Pons (tissue), 1 donor: ENCODE data around the gene LTV1.
A peak's percentile ranks its signal among the peaks of the same experiment; 100 is the strongest.
"Not testable (repeated sequence)": the region's sequence is repeated elsewhere in the genome, so short reads cannot be mapped to it uniquely, and the experiment has no call there.

ENCODE experiments used
- DNase-seq: peaks from one replicate; pipeline ENCODE4 v3.0.0-alpha.2; 2016; ENCODE audit warnings: low spot score

LTV1 gene

DNA sequence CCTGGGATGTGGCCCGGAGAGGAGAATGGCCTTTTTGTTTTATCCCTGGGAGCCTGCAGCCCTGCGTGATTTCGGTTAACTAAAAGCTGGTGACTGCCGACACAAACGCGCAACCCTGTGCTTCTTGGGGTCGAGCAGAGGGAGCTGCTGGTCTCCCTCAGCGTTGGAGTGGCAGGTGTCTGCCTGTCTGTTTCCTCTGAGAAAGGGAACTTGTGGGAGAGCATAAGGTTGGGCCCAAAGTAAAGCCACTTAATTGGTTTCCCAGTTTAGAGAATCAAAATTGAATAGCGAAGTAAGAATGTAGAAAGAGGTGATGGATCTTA lies 500 bp downstream of the LTV1 start:
- peak; percentile 14 for DNase-seq

DNA sequence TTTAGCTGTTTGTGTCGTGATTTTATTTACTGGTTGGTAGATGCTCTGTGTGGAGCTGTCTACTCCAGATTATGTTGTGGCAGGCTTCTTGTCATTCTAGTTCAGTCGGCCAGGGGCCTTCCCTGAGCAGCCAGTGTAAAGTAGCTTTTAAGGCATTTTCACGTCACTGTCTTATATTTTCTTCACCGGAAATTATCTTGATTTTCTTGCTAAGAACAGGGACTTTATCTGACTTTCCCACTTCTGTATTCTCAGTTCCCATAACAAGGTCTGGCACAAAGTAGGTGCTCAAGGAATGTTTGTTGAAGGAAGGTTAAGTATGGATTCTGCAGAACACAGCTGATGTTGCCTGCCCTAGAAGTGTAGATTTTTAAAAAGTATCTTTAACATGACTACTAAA lies 868 bp downstream of the LTV1 start:
- DNase-seq: no peak

DNA sequence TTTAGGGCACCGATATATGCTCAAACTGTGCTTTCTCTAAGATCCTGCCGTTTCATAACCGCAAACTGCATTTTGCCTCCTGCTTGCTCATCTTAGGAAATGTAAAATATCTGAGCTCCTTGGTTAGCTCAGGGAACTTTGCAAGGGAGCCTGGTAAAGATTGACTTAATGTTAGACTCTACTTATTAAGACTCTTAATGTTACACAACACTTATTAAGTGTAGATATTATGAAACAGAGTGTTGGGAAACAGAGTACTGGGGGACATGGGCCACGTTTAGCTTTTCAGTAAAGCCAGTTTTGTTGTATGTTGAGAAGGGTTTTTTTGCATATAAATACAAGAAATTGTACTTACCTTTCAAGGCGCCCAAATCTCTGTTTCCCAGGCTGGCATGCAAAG lies 1.9 kb downstream of the LTV1 start:
- no peak for DNase-seq

DNA sequence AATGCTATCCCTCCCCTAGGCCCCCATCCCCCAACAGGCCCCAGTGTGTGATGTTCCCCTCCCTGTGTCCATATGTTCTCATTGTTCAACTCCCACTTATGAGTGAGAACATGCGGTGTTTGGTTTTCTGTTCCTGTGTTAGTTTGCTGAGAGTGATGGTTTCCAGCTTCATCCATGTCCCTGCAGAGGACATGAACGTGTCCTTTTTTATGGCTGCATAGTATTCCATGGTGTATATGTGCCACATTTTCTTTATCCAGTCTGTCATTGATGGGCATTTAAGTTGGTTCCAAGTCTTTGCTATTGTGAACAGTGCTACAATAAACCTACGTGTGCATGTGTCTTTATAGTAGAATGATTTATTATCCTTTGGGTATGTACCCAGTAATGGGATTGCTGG lies 8.6 kb downstream of the LTV1 start:
- DNase-seq: not testable (repeated sequence)

DNA sequence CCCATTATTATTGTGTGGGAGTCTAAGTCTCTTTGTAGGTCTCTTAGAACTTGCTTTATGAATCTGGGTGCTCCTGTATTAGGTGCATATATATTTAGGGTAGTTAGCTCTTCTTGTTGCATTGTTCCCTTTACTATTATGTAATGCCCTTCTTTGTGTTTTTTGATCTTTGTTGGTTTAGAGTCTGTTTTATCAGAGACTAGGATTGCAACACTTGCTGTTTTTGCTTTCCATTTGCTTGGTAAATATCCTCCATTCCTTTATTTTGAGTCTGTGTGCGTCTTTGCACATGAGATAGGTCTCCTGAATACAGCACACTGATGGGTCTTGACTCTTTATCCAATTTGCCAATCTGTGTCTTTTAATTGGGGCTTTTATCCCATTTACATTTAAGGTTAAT lies 11.9 kb downstream of the LTV1 start:
- not testable (repeated sequence) for DNase-seq

DNA sequence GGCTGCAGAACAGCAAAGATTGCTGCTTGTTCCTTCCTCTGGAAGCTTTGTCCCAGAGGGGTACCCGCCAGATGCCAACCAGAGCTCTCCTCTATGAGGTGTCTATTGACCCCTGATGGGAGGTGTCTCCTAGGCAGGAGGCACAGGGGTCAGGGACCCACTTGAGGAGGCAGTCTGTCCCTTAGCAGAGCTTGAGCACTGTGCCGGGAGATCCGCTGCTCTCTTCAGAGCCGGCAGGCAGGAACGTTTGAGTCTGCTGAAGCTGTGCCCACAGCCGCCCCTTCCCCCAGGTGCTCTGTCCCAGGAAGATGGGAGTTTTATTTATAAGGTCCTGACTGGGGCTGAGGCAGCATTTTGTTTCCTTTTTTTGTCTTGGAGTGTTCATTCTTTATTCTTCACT lies 13.6 kb downstream of the LTV1 start:
- not testable (repeated sequence) for DNase-seq

DNA sequence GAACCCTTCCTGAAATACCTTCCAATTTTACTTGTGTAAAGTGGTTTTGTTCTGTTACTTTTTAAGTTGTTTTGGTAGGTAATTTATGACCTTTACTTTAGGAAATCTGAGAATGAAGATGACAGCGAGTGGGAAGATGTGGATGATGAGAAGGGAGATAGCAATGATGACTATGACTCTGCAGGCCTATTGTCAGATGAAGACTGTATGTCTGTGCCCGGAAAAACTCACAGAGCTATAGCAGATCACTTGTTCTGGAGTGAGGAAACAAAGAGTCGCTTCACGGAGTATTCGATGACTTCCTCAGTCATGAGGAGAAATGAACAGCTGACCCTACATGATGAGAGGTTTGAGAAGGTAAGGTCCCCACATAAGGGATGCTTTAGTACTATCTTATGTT lies 14.5 kb downstream of the LTV1 start:
- DNase-seq: peak; percentile 8

DNA sequence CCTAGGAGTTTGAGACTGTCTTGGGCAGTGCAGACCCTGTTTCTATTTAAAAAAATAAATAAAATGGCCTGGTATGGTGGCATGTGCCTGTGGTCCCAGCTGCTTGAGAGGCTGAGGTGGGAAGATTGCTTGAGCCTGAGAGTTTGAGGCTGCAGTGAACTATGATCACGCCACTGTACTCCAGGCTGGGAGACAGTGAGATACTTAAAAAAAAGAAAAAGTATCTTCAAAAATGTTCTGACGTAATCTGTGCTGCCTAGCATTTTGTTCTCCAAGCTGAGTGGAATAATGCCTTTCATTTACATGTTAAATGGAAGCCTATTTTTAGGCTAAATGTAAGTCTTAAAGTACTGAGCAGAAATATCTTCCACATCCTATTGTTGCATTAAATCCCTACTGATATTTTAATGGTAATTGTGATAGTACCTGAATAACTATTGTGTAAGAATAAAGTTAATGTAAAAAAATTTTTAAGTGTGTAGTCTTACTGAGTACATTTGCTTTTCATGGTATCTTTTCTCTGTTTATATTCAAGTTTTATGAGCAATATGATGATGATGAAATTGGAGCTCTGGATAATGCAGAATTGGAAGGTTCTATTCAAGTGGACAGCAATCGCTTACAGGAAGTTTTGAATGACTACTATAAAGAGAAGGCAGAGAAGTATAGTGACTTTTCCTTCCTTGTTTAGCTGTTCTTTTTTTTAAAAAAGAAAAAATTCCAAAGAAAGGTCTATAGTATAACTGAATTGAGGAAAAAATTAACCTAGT lies 16.9 kb downstream of the LTV1 start:
- no peak for DNase-seq

DNA sequence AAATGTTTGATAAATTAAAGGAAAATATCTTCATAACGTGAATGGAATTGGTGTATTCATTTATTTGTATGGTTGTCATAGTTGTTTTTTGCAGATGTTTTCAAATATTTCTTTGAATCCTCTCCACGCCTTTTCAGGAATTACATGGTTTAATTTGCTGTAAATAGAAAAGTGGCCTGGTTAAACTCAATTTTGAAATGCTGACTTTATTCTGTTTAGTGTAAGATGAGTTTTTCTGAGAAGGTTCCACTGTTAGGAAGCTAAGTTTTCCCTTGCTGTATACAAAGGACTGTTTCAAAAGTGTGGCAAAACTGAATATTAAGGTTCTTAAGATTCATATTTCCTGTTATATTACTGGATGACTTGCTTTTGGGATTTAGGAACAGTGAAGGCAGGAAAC lies 20.6 kb downstream of the LTV1 start:
- no peak for DNase-seq

DNA sequence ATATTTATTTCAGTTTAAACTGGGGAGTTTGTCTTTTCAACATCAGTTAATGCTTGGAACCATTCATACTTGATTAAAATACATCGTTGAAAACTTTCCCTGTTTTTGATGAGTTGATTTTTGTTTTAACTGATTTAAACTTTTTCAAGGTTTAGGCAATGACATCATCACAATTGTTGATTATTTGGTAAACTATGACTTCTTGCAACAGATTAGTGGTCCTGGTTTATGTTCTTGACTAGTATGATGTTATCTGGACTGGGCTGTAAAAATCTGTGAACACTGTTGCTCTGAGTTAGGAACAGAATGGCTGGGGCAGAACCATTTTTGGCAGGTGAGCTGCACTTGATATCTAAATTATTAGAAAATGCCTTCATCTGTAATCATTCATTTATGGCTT lies 21.1 kb downstream of the LTV1 start, which contains the start of gene ZC2HC1B:
Gene ZC2HC1B, plus strand, starts transcription at position 241 of the 400 bp plus-strand sequence. Its CDS starts 66 bp downstream, at position 307.
- DNase-seq: no peak

DNA sequence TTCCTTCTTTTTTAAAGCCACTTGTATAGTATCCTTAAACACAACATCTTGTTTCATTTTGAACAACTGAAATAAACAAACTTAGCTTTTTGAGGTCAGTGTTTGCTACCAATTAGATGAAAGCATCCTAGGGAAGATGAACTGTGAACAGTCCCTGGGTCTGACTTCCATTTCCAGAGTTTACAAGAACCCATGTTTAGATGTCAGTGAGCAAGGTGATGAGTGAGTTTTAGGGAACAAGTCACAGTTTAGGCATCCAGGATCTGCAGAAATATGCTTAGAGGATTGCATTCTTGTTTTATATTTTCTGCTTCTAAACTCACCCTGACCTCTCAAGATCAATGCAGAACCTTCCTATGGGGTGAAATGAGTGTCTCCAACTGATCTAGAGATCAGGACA lies 24.1 kb downstream of the LTV1 start:
- no peak for DNase-seq

DNA sequence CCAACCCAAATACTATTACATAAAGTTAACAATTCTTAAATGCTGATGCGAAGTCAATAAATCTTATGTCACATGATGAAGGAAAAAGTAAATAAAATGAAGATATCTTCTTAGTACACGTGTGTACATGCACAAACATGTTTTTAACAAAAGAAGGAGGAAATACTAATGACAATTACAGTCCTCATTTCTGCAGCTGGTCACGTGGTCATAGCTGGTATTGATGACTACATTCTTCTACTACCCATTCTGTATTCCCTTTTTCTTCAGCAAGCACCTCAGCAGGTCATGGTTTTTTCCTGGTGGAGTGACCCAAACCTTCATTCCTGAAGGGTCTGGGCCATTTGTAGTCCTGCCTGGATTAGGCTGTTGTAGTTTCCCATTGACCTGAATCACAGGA lies 25.7 kb downstream of the LTV1 start:
- DNase-seq: not testable (repeated sequence)

DNA sequence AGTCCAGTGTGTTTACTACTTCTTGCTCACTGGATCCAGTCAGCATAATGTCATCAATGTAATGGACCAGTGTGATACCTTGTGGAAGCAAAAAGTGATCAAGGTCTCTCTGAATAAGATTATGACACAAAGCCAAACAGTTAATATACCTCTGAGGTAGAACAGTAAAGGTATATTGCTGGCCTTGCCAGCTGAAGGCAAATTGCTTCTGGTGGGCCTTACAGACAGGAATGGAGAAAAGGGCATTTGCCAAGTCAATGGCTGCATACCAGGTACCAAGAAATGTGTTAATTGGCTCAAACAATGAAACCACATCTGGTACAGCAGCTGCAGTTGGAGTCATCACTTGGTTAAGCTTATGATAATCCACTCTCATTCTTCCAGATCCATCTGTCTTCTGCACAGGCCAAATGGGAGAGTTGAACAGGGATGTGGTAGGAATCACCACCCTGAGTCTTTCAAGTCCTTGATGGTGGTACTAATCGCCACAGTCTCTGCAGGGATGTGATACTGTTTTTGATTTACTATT lies 28.1 kb downstream of the LTV1 start:
- DNase-seq: not testable (repeated sequence)

DNA sequence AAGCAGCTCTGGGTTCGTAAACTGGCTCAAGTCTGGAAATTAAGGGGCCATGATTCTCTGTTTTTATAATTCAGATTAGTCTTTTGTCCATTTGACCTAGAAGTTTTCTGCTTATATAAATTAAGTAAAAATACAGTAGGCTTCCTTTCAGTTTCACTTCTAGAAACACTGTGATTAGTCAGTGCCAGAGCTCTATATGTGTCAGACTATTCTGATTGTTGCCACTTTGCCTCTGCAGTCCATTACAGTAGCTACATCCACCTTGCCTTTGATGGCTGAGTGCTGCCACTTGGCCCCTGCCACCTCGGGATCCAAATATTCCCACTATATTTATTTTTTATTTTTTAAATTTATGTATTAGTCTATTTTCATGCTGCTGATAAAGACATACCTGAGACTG lies 29.1 kb downstream of the LTV1 start:
- DNase-seq: no peak

DNA sequence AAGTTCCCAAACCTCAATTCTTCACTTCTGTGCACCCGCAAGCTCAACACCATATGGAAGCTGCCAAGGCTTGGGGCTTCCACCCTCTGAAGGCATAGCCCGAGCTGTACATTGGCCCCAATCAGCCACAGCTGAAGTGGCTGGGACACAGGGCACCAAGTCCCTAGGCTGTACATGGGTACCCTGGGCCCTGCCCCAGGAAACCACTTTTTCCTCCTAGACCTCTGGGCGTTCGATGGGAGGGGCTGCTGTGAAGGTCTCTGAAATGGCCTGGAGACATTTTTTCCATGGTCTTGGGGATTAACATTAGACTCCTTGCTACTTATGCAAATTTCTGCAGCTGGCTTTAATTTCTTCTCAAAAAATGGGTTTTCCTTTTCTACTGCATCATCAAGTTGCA lies 30.5 kb downstream of the LTV1 start:
- DNase-seq: not testable (repeated sequence)

DNA sequence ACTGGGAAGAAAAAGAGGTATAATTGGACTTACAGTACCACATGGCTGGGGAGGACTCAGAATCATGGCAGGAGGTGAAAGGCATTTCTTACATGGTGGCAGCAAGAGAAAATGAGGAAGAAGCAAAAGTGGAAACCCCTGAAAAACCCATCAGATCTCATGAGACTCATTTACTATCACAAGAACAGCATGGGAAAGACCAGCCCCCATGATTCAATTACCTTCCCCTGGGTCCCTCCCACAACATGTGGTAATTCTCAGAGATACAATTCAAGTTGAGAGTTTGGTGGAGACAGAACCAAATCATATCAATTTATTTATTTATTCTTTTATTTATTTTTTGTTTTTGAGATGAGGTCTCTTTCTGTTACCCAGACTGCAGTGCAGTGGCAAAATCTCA lies 31.4 kb downstream of the LTV1 start:
- DNase-seq: not testable (repeated sequence)

DNA sequence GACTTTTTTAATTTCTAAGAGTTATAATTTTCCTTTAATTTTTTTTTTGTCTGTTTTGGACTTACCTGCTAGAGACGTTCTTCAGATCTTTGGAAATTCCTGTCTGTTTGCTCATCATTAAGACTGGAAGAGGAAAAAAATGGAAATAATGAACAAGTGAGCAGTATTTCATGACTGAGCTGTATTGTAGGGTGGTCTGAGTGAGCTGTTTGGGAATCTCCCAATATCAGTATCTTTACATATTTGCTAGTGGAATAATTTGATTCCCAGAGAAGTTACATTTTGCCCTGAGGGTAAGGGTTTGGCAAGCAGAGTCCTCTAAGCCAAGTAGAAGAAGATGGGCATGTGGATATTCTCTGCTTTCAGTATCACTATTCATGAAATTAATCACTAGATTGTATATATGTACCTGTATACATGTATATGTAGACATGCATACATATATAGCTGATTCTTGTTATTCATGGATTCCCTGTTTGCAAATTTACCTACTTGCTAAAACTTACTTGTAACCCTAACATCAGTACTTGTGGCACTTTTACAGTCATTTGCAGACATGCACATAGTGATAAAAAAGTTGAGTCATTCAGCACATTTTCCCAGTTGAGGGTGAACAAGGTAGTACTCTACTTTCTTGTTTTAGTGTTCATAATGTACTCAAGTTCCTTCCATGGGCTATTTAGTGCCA lies 34.6 kb downstream of the LTV1 start:
- no peak for DNase-seq

DNA sequence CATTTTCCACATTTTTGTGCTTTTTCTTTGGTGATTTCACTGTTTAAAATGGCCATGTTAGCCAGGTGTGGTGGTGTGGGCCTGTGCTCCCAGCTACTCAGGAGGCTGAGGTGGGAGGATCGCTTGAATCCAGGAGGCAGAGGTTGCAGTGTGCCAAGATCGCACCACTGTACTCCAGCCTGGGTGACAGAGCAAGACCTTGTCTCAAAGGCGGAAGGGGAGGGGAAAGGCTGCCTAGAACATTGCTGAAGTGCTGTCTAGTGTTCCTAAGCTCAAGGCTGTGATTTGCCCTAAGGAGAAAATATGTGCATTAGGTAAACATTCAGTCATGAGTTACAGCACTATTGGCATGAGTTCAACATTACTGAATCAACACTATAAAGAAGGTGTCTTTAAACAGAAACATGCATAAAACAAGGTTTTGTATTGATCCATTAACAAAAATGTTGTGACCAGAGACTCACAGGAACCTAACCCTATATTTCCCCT lies 35.2 kb downstream of the LTV1 start:
- no peak for DNase-seq

DNA sequence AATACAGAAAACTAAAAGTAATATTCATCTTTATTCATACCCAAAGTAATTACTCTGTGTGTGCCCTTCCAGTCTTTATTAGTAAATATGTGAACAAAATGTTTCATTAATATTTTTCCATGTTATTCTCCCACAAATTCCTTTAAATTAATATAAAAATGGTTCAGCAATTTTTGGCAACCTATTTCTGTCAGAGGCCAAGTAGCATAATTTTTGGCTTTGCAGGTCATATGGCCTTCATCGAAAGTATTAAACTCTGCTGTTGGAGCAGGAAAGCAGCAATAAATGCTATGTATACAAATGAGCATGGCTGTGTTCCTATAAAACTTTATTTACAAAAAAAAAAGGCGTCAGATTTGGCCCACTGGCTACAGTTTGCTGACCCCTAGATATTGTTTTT lies 37.3 kb downstream of the LTV1 start:
- no peak for DNase-seq

DNA sequence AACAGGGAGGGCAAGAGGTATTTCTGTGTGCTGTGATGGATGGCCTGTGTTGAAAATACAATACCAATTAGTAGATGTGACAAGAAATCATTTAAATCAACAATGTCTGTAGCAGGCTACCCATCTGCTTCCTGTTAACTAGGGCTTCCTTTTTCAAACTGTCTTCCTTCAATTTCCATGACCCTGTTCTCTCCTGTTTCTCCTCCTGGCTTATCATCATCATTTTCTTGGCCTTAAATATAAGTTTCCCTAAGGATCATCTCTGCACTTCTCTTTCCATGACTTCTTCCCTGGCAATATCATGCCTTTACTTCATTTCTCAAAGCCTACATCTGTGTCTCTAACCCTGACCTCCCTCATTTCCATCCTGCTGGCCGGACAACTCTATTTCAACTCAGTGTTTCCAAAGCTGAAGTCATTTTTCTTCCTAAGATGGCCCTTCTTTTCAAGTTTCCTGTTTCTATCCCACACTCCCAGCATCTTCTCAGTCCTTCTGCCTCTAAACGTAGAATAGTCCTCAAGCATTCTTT lies 39.3 kb downstream of the LTV1 start:
- no peak for DNase-seq

DNA sequence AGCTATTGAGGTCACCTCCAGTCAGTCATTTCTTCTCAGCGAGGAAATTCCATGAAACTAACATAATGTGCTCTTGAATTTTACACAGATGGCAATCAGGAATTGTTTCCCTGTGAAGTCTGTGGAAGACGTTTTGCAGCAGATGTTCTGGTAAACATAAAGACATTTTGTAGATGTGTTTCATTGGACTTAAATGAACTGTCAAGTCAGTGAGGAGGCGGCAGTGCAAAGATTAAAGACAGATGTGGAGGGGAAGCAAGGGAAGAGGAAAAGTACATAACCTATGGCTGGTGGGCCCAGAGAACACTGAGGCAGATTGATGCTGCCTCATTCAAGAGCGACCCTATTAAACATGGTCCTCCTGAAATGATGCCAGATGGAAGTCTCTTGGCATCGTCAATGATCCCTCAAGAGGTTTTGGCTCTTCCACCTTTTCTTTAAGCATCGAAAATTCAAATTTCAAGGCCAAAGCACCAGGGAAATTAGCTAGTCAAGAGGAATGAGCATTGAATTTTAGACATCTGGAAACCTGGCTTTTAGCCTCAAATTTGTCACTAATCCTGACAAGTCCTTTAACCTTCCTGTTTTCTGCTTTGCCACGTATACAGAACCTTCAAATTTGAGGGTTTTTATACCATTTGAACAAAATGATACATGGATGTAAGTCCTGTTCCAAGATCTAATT lies 41.2 kb downstream of the LTV1 start:
- no peak for DNase-seq

DNA sequence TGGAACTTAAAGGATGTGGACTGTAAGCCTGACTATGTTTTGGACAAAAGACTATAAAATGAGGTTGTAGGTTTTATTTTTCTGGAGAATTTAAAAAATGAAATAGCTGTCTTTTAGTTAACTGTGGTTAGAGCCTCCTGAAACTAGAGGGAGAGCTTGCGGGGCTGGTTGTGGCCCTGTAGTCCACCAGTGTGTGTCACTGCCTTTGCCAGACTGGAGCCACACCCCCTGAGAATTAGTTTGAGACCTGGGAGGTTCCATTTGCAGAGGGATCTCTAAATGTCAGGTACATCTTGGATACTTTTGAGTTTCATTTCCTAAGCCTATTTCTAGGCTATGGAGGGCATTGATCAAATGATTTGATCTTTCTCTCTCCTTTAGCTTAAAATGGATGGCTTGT lies 42.0 kb downstream of the LTV1 start:
- no peak for DNase-seq

DNA sequence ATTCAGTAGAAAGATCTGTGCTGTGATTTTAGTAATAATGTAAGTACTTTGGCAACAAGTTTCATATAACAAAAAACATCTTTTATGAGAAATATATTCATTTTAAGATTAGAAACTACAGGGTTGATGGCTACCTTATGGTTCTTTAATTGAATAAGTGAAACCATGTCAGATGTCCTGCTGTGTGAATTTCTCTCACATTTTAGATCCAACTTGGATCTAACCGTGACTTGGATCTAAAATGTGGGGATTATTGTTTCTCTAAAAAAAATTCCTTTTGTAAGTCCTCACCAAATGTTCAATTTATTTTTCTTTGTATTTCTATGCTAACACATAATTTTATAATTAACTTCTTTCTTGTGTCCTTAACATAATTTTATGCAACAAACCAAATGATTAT lies 51.5 kb downstream of the LTV1 start:
- DNase-seq: no peak
